Posterior vena cava (tissue), 2 donors: ENCODE measurements around the gene RGS1. TPM values are rescaled to one million over a fixed set of nuclear protein-coding genes. Genes with fewer than 3 reads are reported as not detected.

Experiments used
- DNase-seq: peaks from one replicate; pipeline ENCODE4 v3.0.0-alpha.2; 2020; ENCODE audit warnings: low spot score
- intact Hi-C, 2 donors: fragments of 100-400 bp; cut with DNase I; formaldehyde crosslinking; loops; one replicate each; pipeline versions ENCODE4 v1.14.1 to v1.14.2; 2022 to 2023
- total RNA-seq, 2 donors: library from RNA; stranded (reverse); fragmentation: NEBNext Ultra II Directional; extraction: Animal tissue kit (Norgen Biotek cat#: 25700); gene quantifications; one replicate each; pipeline ENCODE4 v1.2.1, GENCODE V29; 2021
- donor health status: DM: yes; HTN: yes; CAD: no.
- donor health status: DM: yes; HTN: yes; CAD: no.

Gene RGS1
- total RNA-seq, 2 donors from 2014 or later: 13.0 to 32.0 TPM

GRCh38 chr1:192577145-192578140, 1.9 kb downstream of the RGS1 start:
- no peak for DNase-seq
- intact Hi-C loops: no loop called here

DNA sequence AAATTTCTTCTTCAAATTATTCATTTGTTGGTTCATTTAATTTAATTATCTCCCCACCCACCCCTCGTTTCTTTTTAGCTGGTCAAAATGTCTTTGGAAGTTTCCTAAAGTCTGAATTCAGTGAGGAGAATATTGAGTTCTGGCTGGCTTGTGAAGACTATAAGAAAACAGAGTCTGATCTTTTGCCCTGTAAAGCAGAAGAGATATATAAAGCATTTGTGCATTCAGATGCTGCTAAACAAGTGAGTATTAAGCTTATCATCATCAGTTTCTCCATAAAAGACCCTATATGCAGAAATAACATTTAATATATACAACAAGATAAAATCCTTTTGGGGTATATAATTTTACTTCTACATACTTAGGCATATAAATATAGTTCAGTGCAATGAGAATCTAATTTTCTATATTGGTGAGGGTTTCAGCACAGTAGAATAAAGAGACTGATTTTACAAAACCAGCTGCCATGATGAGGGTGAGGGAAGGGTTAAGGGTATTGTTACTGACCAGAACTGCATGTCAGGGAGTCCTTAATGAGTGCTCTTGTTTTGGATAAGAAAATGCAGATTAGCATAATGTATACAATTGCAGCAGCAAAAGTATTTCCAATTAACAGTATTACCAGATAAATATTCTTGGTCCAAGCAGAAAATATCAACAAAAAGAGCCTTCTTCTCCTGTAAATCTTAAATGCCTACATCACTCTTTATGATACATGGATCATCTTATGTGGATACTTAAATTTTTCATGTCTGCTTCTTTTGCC, 2.8 kb downstream of the RGS1 start:
- intact Hi-C loops: no loop called here

GRCh38 chr1:192579010-192579738, 3.6 kb downstream of the RGS1 start:
- no peak for DNase-seq
- intact Hi-C loops: no loop called here

More for the DNA sequence above, 2.8 kb downstream of the RGS1 start:
- no peak for DNase-seq

DNA sequence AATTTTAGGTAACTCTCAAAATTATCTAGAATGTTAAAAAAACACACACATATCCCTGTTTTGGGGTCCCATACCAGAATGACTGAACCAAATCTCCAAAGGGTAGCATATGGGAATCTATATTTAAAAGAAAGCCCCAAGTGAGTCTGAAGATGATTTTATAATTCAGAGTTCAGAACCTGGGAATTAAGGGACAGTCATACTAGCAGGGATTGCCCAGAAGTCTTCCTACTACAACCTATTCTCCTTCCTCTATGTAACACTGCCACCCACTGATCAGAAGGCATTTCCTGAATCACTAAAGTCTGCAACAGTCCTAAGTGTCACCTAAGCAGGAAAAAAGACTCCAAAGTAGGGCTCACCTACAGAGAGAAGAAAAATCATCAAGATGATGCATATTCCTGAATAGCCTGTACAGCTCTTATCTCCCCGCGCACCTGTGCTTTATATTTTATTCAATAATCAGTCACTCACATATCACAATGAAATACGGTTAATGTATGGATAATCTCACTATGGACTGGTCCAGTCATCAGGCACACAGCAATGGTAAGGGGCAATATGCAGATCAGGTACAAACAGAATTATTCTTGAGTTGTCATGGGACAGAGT, 4.9 kb downstream of the RGS1 start:
- intact Hi-C loops: loop anchor here in 1 of 2 donors (10.0 kb wide), 1 partner anchor 106 kb away; no protein-coding TSS in a partner anchor
- DNase-seq: no peak

- intact Hi-C loops: loop anchor here in 1 of 2 donors (10.0 kb wide), 1 partner anchor 107 kb away; no protein-coding TSS in a partner anchor
Observed at GRCh38 chr1:192581131-192581927, 5.8 kb downstream of the RGS1 start.

DNA sequence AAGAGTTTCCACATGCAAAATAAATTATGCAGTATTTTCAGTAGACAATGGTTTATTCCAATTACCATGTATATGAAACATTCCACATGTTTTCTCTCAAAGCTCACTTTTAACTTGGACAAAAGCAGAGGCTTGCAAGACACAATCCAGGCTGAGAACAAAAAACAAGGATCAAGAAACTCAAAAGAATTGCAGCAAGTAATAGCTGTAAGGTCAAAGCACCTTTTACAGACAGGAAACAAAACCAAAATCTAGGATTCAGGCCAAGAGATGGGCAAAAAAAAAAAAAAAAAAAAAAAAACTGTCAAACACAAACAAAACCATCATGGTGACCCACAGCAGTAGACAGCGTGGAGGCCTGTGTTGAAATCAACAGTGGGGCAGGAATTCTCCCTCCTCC, 9.3 kb downstream of the RGS1 start:
- DNase-seq: no peak
- intact Hi-C loops: loop anchor here in 1 of 2 donors (10.0 kb wide), 1 partner anchor 110 kb away; no protein-coding TSS in a partner anchor

More at GRCh38 chr1:192581131-192581927, 5.8 kb downstream of the RGS1 start:
- DNase-seq: no peak

DNA sequence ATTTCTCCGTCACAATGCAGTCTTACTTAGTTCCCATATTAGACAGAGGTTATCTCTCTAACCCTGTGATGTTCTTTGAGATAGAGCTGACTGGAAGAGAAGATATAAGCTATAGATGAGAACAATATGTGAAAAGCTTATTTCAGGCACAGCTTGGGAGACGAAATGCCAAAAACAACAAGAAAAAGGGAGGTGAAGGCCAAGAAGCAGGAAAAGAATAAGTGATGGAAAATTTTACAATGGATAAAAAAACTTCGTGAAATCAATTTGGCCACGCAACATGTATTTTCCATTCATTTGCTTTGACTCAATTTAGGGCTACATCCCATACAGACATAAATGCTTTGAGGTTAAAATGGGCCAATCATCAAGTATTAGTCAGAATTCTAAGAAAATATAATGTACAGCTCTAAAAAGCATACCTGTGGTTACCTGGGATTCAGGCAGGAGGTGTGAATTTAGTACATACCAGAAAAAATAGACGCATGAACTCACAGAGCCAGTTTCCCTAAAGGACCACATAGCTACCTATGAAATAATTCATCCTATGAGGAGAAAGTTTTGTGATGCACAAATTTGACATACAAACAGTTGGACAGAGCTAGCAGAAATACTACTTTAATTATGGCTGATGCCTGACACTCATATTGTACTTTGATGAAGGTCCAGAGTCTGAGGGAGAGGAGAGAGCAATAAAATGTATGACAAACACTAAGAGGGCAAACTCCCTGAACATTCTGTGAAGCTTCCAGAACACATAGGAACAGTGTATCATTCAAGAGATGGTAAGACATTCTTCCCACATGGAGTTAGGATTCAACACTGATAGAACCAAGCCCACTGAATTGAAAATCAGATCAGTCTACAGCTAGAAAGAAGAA, 12.1 kb downstream of the RGS1 start:
- intact Hi-C loops: loop anchor here in 1 of 2 donors (10.0 kb wide), 1 partner anchor 113 kb away; no protein-coding TSS in a partner anchor
- DNase-seq: no peak

- no peak for DNase-seq
- intact Hi-C loops: loop anchor here in 1 of 2 donors (10.0 kb wide), 1 partner anchor 114 kb away; no protein-coding TSS in a partner anchor
Observed at GRCh38 chr1:192588546-192588945, 13.0 kb downstream of the RGS1 start.

- intact Hi-C loops: loop anchor here in 1 of 2 donors (10.0 kb wide), 1 partner anchor 115 kb away; no protein-coding TSS in a partner anchor
- DNase-seq: no peak
Observed at GRCh38 chr1:192589813-192590212, 14.2 kb downstream of the RGS1 start.

- intact Hi-C loops: no loop called here
- DNase-seq: no peak
Observed at GRCh38 chr1:192592517-192592916, 16.9 kb downstream of the RGS1 start.

DNA sequence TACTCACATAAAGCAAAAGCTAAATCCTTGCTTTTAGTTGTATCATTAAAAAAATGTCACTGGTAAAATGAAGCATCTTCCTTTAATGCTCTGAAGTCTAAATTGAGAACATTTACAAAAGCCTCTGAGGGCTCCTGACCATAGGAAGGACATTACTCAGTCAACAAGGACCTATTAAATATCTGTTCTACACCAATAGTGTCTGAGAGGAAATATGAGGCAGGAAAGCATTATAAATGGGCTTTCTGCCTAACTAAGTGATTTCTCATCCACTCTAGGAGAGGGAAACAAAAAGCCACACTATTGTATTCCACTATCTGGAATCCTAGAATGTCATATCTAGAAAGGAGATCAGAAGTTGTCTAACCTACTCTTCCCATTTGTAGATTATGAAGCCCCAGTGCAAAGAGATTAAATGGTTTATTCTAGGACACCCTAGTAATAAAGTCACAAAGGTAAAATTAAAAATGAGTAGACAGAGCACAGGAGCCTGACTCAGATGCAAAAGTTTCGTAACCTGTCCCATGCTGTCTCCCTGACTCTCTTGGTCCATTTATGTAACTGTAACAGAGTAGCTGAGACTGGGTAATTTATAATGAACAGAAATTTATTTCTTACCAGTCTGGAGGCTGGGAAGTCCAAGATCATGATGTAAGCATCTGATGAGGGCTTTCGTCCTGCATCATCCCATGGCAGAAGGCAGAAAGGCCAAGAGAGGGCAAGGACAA, 17.6 kb downstream of the RGS1 start:
- intact Hi-C loops: no loop called here
- DNase-seq: no peak

DNA sequence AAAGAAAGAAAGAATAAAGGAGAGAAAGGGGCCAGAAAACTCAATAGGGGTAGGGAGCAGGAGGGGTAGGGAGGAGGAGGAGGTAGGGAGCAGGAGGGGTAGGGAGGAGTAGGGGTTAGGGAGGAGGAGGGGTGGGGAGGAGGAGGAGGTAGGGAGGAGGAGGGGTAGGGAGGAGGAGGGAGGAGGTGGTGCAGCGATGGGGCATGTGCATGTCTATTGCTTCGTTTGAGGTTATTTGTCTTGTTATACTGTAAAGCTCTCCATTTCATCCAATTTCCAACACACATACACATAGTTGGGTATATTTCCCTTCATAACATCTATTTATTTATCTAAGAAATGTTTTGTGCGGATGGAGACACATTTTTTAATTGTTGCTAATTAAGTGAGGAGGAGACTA, 19.7 kb downstream of the RGS1 start:
- intact Hi-C loops: no loop called here
- no peak for DNase-seq

DNA sequence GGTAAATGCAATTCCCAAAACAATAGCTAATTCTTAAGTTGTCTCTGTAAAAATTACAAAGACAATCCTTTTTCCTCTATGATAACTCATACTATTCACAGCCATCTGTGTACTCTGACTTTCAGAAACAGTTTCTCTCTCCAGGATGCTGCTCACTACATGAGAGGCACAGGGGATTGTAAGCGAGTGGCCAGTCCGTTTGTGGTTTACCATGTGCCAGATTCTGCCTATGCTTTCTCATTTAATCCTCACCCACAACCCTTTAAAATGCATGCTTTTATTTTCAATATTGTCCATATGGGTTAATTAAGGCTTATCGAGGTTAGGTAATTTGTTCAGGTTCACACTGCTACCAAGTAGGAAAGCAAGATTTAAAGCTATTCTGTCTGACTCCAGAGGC, 23.0 kb downstream of the RGS1 start:
- DNase-seq: no peak
- intact Hi-C loops: no loop called here

GRCh38 chr1:192600275-192600674, 24.7 kb downstream of the RGS1 start:
- no peak for DNase-seq
- intact Hi-C loops: loop anchor here in 1 of 2 donors (10.0 kb wide), 1 partner anchor 125 kb away; no protein-coding TSS in a partner anchor

- intact Hi-C loops: loop anchor here in 1 of 2 donors (10.0 kb wide), 1 partner anchor 126 kb away; no protein-coding TSS in a partner anchor
- DNase-seq: no peak
Observed at GRCh38 chr1:192601143-192601542, 25.6 kb downstream of the RGS1 start.

DNA sequence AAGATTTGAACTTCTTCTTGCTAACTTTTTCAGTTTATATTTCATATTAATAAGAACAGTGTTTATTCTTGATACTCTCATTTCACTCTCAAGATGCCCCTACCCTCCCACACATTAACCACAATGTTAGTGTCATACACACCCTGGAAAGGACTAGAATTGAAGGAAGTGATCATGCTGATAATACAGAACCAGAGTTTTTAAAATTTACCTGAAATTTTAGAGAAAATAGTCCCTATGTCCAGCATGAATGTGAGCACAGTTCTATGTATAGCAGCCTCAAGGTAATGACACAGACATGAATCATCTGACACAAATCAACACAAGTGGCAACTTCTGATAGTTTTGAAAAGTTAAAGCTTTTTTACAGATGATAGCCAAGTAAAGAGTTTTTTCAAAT, 26.0 kb downstream of the RGS1 start:
- no peak for DNase-seq
- intact Hi-C loops: loop anchor here in 1 of 2 donors (10.0 kb wide), 1 partner anchor 127 kb away; no protein-coding TSS in a partner anchor
